NCI-H524 (cell line): ENCODE results near the gene LSM14B.

Experiments
- DNase-seq, 2 experiments: peaks; one replicate each; lab custom pipeline; 2025; lab: John Stamatoyannopoulos, UW

The LSM14B gene

DNA sequence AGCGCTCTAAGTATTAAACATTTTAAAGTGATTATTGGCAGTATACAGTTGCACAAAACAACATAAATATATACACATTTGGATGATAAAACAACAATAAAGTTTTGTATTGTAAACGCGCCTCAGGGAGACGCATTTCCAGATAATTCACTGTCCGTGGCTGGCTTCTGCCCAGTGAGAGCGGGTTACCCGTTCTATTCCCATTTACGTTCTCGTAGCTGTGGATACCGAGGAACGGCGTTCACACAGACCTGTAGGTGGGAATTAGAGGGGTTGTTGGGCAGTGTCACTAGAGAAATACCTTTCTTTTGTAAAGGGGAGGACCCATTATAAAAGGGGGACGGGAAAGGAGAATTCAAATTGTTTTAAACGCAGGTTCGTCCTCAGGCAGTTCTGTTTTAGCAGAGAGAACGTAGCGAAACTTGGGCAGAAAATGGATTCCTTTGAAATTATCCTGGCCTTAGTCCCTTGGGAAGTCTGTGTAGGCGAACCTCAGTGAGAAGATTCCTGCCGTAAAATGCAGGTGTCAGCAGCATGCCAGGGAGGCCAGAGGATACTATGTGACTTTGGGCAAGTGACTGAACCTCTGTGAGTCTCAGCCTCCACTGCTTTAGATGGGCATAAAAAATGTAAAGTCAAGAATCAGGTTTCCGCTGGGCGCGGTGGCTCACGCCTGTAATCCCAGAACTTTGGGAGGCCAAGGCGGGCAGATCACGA, 61.3 kb downstream of the LSM14B start:
- DNase-seq = no peak
